Lower leg skin (tissue), 3 donors: ENCODE results near the gene CYB5B.
"Not testable (repeated sequence)": the region's sequence is repeated elsewhere in the genome, so short reads cannot be mapped to it uniquely, and the experiment has no call there.

ENCODE experiments used
- CTCF ChIP-seq, 3 donors: fragments of 450-650 bp; IDR thresholded peaks; one replicate each; pipeline ENCODE4 v1.5.1; 2016; ENCODE audit warnings: antibody characterized with exemption in 3 of 3, mild to moderate bottlenecking in 3 of 3, moderate library complexity in 2 of 3
- POLR2A ChIP-seq, 2 donors: fragments of 450-650 bp; IDR thresholded peaks; one replicate each; pipeline ENCODE4 v1.6.1; 2016 to 2017; ENCODE audit warnings: antibody characterized with exemption in 2 of 2, mild to moderate bottlenecking in 1 of 2, moderate library complexity in 1 of 2

- not testable (repeated sequence) for TF ChIP-seq CTCF, POLR2A (IDR thresholded peaks at IDR 0.05)
Observed at GRCh38 chr16:69429058-69429640, 4.7 kb downstream of the CYB5B start.
